Adrenal gland (tissue), 5 donors: Measurements from ENCODE around the gene DCUN1D4.

Experiments
- POLR2A ChIP-seq, 2 donors: fragments of 450-650 bp; IDR thresholded peaks; one replicate each; pipeline ENCODE4 v1.6.1; 2017; ENCODE audit warnings: antibody characterized with exemption in 2 of 2, mild to moderate bottlenecking in 2 of 2, moderate library complexity in 1 of 2
- TF ChIP-seq, protein P1 (sequence below), 6 experiments: fragments of 450-650 bp in 4 of 6; fragments of 200-600 bp in 2 of 6; sonication (generic) in 1 of 6; IDR thresholded peaks; 1 replicate in 5 of 6; 2 replicates in 1 of 6; pipeline versions ENCODE4 v1.5.1 to v1.8.0; 2016 to 2021; ENCODE audit warnings: antibody characterized with exemption in 6 of 6, mild to moderate bottlenecking in 2 of 6, moderate library complexity in 1 of 6
- donor health status: DM: no; HTN: no; CAD: no.

DNA sequence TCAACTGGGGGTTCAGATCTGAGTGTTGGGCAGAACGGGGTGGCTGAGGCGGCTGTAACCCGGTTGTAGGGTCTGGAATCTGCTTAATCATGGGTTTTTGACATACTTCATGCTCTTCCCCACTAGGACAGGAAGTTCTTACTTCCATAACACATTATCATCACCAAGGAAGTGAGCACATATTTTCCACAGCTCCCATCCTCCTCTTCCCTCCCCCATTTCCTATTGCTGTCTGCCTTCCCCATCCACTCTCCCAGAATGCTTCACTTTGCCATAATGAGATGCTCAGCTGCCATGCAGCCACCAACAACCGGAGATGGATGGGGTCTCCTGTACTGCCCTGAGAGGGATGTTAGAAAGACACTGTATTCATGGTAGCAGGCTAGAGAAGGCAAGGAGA lies 6.4 kb upstream of the DCUN1D4 start:
- TF ChIP-seq, protein P1, sequence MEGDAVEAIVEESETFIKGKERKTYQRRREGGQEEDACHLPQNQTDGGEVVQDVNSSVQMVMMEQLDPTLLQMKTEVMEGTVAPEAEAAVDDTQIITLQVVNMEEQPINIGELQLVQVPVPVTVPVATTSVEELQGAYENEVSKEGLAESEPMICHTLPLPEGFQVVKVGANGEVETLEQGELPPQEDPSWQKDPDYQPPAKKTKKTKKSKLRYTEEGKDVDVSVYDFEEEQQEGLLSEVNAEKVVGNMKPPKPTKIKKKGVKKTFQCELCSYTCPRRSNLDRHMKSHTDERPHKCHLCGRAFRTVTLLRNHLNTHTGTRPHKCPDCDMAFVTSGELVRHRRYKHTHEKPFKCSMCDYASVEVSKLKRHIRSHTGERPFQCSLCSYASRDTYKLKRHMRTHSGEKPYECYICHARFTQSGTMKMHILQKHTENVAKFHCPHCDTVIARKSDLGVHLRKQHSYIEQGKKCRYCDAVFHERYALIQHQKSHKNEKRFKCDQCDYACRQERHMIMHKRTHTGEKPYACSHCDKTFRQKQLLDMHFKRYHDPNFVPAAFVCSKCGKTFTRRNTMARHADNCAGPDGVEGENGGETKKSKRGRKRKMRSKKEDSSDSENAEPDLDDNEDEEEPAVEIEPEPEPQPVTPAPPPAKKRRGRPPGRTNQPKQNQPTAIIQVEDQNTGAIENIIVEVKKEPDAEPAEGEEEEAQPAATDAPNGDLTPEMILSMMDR (IDR thresholded peaks at IDR 0.05), result no peak
- TF ChIP-seq POLR2A (IDR thresholded peaks at IDR 0.05), result no peak
